Dedifferentiated amniotic fluid mesenchymal stem cell (primary cell): ENCODE results near the gene KLK4.

Source experiments
- DNase-seq: peaks from one replicate; pipeline ENCODE4 v3.0.0-alpha.2; 2016; ENCODE audit errors: extremely low spot score

The KLK4 gene

DNA sequence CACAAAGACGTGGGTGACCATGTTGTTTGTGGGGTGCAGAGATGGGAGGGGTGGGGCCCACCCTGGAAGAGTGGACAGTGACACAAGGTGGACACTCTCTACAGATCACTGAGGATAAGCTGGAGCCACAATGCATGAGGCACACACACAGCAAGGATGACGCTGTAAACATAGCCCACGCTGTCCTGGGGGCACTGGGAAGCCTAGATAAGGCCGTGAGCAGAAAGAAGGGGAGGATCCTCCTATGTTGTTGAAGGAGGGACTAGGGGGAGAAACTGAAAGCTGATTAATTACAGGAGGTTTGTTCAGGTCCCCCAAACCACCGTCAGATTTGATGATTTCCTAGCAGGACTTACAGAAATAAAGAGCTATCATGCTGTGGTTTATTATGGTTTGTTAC is 32.3 kb downstream of the KLK4 start:
- no peak for DNase-seq

DNA sequence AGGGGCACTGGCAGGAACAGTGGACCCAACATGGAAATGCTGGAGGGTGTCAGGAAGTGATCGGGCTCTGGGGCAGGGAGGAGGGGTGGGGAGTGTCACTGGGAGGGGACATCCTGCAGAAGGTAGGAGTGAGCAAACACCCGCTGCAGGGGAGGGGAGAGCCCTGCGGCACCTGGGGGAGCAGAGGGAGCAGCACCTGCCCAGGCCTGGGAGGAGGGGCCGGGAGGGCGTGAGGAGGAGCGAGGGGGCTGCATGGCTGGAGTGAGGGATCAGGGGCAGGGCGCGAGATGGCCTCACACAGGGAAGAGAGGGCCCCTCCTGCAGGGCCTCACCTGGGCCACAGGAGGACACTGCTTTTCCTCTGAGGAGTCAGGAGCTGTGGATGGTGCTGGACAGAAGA is 33.9 kb downstream of the KLK4 start:
- DNase-seq: no peak

DNA sequence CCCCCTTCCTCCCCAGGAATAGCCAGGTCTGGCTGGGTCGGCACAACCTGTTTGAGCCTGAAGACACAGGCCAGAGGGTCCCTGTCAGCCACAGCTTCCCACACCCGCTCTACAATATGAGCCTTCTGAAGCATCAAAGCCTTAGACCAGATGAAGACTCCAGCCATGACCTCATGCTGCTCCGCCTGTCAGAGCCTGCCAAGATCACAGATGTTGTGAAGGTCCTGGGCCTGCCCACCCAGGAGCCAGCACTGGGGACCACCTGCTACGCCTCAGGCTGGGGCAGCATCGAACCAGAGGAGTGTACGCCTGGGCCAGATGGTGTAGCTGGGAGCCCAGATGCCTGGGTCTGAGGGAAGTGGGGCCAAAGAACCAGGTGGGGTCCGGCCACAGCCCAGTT is 34.7 kb downstream of the KLK4 start:
- DNase-seq: no peak

DNA sequence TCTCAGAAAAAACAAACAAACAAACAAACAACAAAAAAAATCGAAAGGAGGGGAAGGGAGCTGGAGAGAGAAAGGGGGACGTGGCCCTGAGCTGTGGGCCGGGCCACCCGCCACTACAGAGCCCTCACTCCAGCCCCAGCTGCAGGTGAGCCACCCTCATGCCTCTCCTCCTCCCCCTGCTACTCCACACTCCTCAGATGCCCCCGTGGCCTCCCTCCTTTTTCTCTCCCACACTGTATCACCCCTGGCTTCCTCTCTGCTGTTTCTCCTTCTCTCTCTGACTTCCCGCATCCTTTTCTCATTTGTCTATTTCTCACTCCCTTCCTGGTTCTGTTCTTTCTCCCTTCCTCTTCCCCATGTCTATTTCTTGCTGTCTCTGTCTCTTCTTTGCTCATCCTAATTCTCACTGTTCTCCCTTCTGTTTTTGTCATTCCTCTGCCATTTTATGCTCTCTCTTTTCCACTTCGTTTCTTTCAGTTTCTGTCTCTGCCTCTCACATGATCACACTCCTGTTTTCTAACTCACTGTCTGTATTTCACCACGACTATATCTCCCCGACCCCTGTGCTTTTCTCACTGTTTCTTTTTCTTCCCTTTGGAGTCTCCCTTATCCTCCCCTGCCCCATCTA is 35.3 kb downstream of the KLK4 start:
- no peak for DNase-seq

DNA sequence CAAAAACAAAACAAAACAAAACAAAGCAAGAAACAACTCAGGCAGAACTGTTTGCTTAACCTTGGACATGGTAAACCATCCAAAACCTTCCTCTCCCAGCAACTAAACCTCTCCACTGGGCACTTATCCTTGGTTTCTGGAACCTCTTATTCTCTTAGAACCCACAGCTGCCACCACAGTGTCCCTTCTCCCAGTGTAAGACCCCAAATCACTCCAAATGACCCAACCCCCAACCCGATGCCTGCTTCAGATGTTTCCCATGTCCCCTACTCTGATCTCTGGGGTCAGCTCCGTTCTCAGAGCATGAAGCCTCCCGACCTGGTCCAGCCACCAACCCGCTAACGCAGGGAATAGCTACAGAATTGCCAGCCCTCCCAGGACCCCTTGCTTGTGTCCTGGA is 37.0 kb downstream of the KLK4 start:
- no peak for DNase-seq

DNA sequence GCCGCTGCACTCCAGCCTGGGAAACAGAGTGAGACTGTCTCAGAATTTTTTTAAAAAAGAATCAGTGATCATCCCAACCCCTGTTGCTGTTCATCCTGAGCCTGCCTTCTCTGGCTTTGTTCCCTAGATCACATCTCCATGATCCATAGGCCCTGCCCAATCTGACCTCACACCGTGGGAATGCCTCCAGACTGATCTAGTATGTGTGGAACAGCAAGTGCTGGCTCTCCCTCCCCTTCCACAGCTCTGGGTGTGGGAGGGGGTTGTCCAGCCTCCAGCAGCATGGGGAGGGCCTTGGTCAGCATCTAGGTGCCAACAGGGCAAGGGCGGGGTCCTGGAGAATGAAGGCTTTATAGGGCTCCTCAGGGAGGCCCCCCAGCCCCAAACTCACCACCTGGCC is 38.1 kb downstream of the KLK4 start, which contains the start of gene KLK2:
KLK2 (plus strand) TSS at position 384 of the 400 bp plus-strand sequence. CDS start 35 bp downstream, outside the sequence.
- DNase-seq: no peak

DNA sequence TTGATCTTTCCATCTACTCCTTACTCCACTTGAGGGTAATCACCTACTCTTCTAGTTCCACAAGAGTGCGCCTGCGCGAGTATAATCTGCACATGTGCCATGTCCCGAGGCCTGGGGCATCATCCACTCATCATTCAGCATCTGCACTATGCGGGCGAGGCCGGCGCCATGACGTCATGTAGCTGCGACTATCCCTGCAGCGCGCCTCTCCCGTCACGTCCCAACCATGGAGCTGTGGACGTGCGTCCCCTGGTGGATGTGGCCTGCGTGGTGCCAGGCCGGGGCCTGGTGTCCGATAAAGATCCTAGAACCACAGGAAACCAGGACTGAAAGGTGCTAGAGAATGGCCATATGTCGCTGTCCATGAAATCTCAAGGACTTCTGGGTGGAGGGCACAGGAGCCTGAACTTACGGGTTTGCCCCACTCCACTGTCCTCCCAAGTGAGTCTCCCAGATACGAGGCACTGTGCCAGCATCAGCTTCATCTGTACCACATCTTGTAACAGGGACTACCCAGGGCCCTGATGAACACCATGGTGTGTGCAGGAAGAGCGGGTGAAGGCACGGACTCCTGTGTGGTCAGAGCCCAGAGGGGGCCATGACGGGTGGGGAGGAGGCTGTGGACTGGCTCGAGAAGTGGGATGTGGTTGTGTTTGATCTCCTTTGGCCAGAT is 40.6 kb downstream of the KLK4 start:
- DNase-seq: no peak

DNA sequence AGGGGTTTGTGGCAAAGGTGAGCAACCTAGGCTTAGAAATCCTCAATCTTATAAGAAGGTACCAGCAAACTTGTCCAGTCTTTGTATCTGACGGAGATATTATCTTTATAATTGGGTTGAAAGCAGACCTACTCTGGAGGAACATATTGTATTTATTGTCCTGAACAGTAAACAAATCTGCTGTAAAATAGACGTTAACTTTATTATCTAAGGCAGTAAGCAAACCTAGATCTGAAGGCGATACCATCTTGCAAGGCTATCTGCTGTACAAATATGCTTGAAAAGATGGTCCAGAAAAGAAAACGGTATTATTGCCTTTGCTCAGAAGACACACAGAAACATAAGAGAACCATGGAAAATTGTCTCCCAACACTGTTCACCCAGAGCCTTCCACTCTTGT is 41.7 kb downstream of the KLK4 start:
- DNase-seq: no peak

DNA sequence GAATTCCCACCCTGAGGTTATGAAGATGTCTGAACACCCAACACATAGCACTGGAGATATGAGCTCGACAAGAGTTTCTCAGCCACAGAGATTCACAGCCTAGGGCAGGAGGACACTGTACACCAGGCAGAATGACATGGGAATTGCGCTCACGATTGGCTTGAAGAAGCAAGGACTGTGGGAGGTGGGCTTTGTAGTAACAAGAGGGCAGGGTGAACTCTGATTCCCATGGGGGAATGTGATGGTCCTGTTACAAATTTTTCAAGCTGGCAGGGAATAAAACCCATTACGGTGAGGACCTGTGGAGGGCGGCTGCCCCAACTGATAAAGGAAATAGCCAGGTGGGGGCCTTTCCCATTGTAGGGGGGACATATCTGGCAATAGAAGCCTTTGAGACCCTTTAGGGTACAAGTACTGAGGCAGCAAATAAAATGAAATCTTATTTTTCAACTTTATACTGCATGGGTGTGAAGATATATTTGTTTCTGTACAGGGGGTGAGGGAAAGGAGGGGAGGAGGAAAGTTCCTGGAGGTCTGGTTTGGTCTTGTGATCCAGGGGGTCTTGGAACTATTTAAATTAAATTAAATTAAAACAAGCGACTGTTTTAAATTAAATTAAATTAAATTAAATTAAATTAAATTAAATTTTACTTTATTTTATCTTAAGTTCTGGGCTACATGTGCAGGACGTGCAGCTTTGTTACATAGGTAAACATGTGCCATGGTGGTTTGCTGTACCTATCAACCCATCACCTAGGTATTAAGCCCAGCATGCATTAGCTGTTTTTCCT is 49.5 kb downstream of the KLK4 start:
- DNase-seq: no peak

DNA sequence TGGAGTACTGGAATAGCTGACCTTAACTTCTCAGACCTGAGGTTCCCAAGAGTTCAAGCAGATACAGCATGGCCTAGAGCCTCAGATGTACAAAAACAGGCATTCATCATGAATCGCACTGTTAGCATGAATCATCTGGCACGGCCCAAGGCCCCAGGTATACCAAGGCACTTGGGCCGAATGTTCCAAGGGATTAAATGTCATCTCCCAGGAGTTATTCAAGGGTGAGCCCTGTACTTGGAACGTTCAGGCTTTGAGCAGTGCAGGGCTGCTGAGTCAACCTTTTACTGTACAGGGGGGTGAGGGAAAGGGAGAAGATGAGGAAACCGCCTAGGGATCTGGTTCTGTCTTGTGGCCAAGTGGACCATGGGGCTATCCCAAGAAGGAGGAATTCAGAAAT is 50.2 kb downstream of the KLK4 start:
- no peak for DNase-seq

DNA sequence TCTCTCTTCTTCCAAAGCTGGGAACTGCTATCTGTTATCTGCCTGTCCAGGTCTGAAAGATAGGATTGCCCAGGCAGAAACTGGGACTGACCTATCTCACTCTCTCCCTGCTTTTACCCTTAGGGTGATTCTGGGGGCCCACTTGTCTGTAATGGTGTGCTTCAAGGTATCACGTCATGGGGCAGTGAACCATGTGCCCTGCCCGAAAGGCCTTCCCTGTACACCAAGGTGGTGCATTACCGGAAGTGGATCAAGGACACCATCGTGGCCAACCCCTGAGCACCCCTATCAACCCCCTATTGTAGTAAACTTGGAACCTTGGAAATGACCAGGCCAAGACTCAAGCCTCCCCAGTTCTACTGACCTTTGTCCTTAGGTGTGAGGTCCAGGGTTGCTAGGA is 51.3 kb downstream of the KLK4 start:
- no peak for DNase-seq

DNA sequence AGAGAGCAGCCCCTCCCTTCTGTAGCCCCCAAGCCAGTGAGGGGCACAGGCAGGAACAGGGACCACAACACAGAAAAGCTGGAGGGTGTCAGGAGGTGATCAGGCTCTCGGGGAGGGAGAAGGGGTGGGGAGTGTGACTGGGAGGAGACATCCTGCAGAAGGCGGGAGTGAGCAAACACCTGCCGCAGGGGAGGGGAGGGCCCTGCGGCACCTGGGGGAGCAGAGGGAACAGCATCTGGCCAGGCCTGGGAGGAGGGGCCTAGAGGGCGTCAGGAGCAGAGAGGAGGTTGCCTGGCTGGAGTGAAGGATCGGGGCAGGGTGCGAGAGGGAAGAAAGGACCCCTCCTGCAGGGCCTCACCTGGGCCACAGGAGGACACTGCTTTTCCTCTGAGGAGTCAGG is 52.3 kb downstream of the KLK4 start:
- DNase-seq: no peak

DNA sequence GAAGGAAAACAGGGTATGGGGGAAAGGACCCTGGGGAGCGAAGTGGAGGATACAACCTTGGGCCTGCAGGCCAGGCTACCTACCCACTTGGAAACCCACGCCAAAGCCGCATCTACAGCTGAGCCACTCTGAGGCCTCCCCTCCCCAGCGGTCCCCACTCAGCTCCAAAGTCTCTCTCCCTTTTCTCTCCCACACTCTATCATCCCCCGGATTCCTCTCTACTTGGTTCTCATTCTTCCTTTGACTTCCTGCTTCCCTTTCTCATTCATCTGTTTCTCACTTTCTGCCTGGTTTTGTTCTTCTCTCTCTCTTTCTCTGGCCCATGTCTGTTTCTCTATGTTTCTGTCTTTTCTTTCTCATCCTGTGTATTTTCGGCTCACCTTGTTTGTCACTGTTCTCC is 53.8 kb downstream of the KLK4 start:
- no peak for DNase-seq
